WTC11 (cell line): ENCODE results near the gene THSD4. TPM values are rescaled to one million over a fixed set of nuclear protein-coding genes. Genes with fewer than 3 reads are reported as not detected.

Source experiments
- ATAC-seq: fragments of 200-7000 bp; cut with Tn5 transposase; 2 replicates; pipeline ENCODE4 v1.10.0; 2021; ENCODE audit warnings: mild to moderate bottlenecking, moderate library complexity
- CTCF ChIA-PET: fragments of 300-600 bp; sonication (Branson Sonifier 250); formaldehyde crosslinking; loops from one replicate; lab custom pipeline; 2021; ENCODE audit warnings: antibody characterized with exemption; lab: Charles Lee
- POLR2A ChIA-PET: fragments of 350-600 bp; sonication (Branson Sonifier 250); formaldehyde crosslinking; loops from one replicate; lab custom pipeline; 2021; ENCODE audit warnings: antibody characterized with exemption; lab: Charles Lee
- DNase-seq: peaks from one replicate; pipeline ENCODE4 v3.0.0; 2021; ENCODE audit warnings: low spot score
- H3K27ac Mint-ChIP-seq: 2 replicates; pipeline ENCODE4 v1.8.0; 2021; ENCODE audit warnings: mixed read lengths
- H3K27me3 Mint-ChIP-seq: 2 replicates; pipeline ENCODE4 v1.8.0; 2021; ENCODE audit warnings: low read depth, mild to moderate bottlenecking, moderate library complexity, mixed read lengths
- H3K36me3 Mint-ChIP-seq: 2 replicates; pipeline ENCODE4 v1.8.0; 2021; ENCODE audit warnings: mixed read lengths
- H3K4me1 Mint-ChIP-seq: 2 replicates; pipeline ENCODE4 v1.8.0; 2022; ENCODE audit warnings: mixed read lengths
- H3K4me3 Mint-ChIP-seq: 2 replicates; pipeline ENCODE4 v1.8.0; 2021; ENCODE audit warnings: mild to moderate bottlenecking, moderate library complexity, mixed read lengths
- H3K9me3 Mint-ChIP-seq: 2 replicates; pipeline ENCODE4 v1.8.0; 2021; ENCODE audit warnings: mixed read lengths
- CREM ChIP-seq: sonication (generic); formaldehyde crosslinking; IDR thresholded peaks from 2 replicates; pipeline ENCODE4 v1.8.1; 2022; ENCODE audit warnings: mild to moderate bottlenecking, missing genetic modification reagents, moderate library complexity
- ELF4 ChIP-seq: sonication (generic); formaldehyde crosslinking; IDR thresholded peaks from 2 replicates; pipeline ENCODE4 v1.8.1; 2022; ENCODE audit warnings: low read depth, mild to moderate bottlenecking, moderate library complexity, missing genetic modification reagents
- EMX1 ChIP-seq: fragments of 250-450 bp; sonication (Bioruptor Pico); IDR thresholded peaks from 2 replicates; pipeline ENCODE4 v1.8.0; 2021; ENCODE audit warnings: mild to moderate bottlenecking
- ETV6 ChIP-seq: sonication (generic); formaldehyde crosslinking; IDR thresholded peaks from 2 replicates; pipeline ENCODE4 v1.8.1; 2022; ENCODE audit warnings: mild to moderate bottlenecking, missing genetic modification reagents
- FOXJ3 ChIP-seq: sonication (generic); formaldehyde crosslinking; IDR thresholded peaks from 2 replicates; pipeline ENCODE4 v1.9.0; 2021; ENCODE audit warnings: missing genetic modification reagents, mild to moderate bottlenecking, borderline replicate concordance
- GABPB1 ChIP-seq: sonication (generic); formaldehyde crosslinking; IDR thresholded peaks from 2 replicates; pipeline ENCODE4 v1.8.1; 2023; ENCODE audit warnings: mild to moderate bottlenecking, missing genetic modification reagents
- GTF2I ChIP-seq: fragments of 250-450 bp; sonication (Bioruptor Pico); conservative IDR thresholded peaks from 2 replicates; pipeline ENCODE4 v1.4.0; 2021; ENCODE audit warnings: mild to moderate bottlenecking
- HMGA2 ChIP-seq: fragments of 250-450 bp; sonication (Bioruptor Pico); IDR thresholded peaks from 2 replicates; pipeline ENCODE4 v1.4.0; 2021; ENCODE audit warnings: mild to moderate bottlenecking, moderate library complexity
- KAT7 ChIP-seq: sonication (generic); formaldehyde crosslinking; IDR thresholded peaks from 2 replicates; pipeline ENCODE4 v1.8.1; 2023; ENCODE audit warnings: missing genetic modification reagents, mild to moderate bottlenecking, borderline replicate concordance
- MYBL2 ChIP-seq: sonication (generic); formaldehyde crosslinking; IDR thresholded peaks from 2 replicates; pipeline ENCODE4 v1.8.1; 2023; ENCODE audit warnings: mild to moderate bottlenecking, moderate library complexity, missing genetic modification reagents
- NFYB ChIP-seq: sonication (generic); formaldehyde crosslinking; conservative IDR thresholded peaks from 2 replicates; pipeline ENCODE4 v1.8.0; 2022; ENCODE audit warnings: low read depth, missing genetic modification reagents
- OVOL2 ChIP-seq: fragments of 250-450 bp; sonication (Bioruptor Pico); IDR thresholded peaks from 2 replicates; pipeline ENCODE4 v1.9.0; 2021; ENCODE audit warnings: mild to moderate bottlenecking, borderline replicate concordance
- TCF7 ChIP-seq: sonication (generic); formaldehyde crosslinking; IDR thresholded peaks from 2 replicates; pipeline ENCODE4 v1.8.0; 2022; ENCODE audit warnings: mild to moderate bottlenecking, low read depth, missing genetic modification reagents, moderate library complexity
- TEAD4 ChIP-seq: sonication (generic); formaldehyde crosslinking; IDR thresholded peaks from 2 replicates; pipeline ENCODE4 v1.8.0; 2022; ENCODE audit warnings: mild to moderate bottlenecking, missing genetic modification reagents
- ZNF121 ChIP-seq: sonication (generic); formaldehyde crosslinking; IDR thresholded peaks from 2 replicates; pipeline ENCODE4 v1.8.0; 2023; ENCODE audit warnings: missing genetic modification reagents
- ZNF219 ChIP-seq: sonication (generic); formaldehyde crosslinking; IDR thresholded peaks from 2 replicates; pipeline ENCODE4 v1.8.0; 2023; ENCODE audit warnings: missing genetic modification reagents, mild to moderate bottlenecking, borderline replicate concordance
- ZNF317 ChIP-seq: sonication (generic); formaldehyde crosslinking; IDR thresholded peaks from 2 replicates; pipeline ENCODE4 v1.8.1; 2023; ENCODE audit warnings: low read depth, mild to moderate bottlenecking, moderate library complexity, missing genetic modification reagents, borderline replicate concordance
- ZNF396 ChIP-seq: fragments of 250-450 bp; sonication (Bioruptor Pico); IDR thresholded peaks from 2 replicates; pipeline ENCODE4 v1.8.0; 2021; ENCODE audit warnings: mild to moderate bottlenecking, moderate library complexity, borderline replicate concordance
- total RNA-seq: library from RNA; stranded (reverse); gene quantifications from 3 replicates; pipeline ENCODE4 v1.2.3, GENCODE V29; 2021
- TF ChIP-seq, protein P1 (sequence below): sonication (generic); formaldehyde crosslinking; IDR thresholded peaks from 2 replicates; pipeline ENCODE4 v1.8.1; 2022; ENCODE audit warnings: mild to moderate bottlenecking, missing genetic modification reagents, moderate library complexity, borderline replicate concordance
- TF ChIP-seq, protein P2 (sequence below): sonication (generic); formaldehyde crosslinking; IDR thresholded peaks from 2 replicates; pipeline ENCODE4 v1.8.1; 2022; ENCODE audit warnings: mild to moderate bottlenecking, moderate library complexity, missing genetic modification reagents
- TF ChIP-seq, protein P3 (sequence below): fragments of 250-450 bp; sonication (Bioruptor Pico); IDR thresholded peaks from 2 replicates; pipeline ENCODE4 v1.9.0; 2021; ENCODE audit warnings: moderate library complexity, mild to moderate bottlenecking, inconsistent platforms, borderline replicate concordance
- TF ChIP-seq, protein P4 (sequence below): fragments of 200-600 bp; IDR thresholded peaks from 2 replicates; pipeline ENCODE4 v1.8.0; 2022; ENCODE audit warnings: antibody characterized with exemption
- TF ChIP-seq, protein P5 (sequence below): sonication (generic); formaldehyde crosslinking; IDR thresholded peaks from 2 replicates; pipeline ENCODE4 v1.8.1; 2023; ENCODE audit warnings: mild to moderate bottlenecking, moderate library complexity, missing genetic modification reagents
- TF ChIP-seq, protein P6 (sequence below): fragments of 250-450 bp; sonication (Bioruptor Pico); IDR thresholded peaks from 2 replicates; pipeline ENCODE4 v1.8.0; 2021; ENCODE audit warnings: mild to moderate bottlenecking

The THSD4 gene
- total RNA-seq, 1 experiment from 2014 or later, result 7.8 TPM

DNA sequence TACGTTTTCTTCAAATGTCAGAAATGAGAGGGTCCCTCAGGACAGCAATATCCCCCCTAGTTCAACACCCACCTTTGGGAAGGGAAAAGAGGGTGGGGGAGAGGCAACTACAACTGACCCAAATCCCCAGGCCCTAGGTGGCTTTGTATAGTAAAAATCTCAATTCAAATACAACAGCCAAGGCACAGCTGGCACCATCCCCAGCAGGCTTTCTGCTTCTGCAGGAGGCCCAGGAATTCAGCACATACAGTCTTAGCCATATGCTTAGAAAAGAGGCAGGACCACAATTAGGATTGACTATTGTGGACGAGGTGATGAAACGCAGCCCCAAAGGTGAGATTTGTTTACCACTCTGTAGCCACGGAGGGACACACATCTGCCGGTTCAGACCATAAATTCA, 710.9 kb downstream of the THSD4 start:
- peaks cover 23% of the 10 kb centered on the region for H3K4me1 Mint-ChIP-seq
- CTCF ChIA-PET, result interaction anchor here (1.0 to 1.9 kb wide), 3 partner anchors 11 to 330 kb away, joined by 3 to 6 read pairs (median 5); no protein-coding TSS in a partner anchor
- POLR2A ChIA-PET, result no interaction called here
- no peak overlapping the region for H3K27ac Mint-ChIP-seq
- peak; percentile 55 for ATAC-seq
- H3K4me3 Mint-ChIP-seq, result no peak overlapping the region
- TF ChIP-seq, protein P1, sequence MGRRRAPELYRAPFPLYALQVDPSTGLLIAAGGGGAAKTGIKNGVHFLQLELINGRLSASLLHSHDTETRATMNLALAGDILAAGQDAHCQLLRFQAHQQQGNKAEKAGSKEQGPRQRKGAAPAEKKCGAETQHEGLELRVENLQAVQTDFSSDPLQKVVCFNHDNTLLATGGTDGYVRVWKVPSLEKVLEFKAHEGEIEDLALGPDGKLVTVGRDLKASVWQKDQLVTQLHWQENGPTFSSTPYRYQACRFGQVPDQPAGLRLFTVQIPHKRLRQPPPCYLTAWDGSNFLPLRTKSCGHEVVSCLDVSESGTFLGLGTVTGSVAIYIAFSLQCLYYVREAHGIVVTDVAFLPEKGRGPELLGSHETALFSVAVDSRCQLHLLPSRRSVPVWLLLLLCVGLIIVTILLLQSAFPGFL, result no peak
- TF ChIP-seq ZNF219 (CRISPR knock-in tag) (no peak), ZNF396 (no peak), TCF7 (CRISPR knock-in tag) (no peak), KAT7 (CRISPR knock-in tag) (no peak), OVOL2 (CRISPR knock-in tag) (no peak), HMGA2 (CRISPR knock-in tag) (no peak), EMX1 (no peak), GABPB1 (no peak)
- TF ChIP-seq, protein P2, sequence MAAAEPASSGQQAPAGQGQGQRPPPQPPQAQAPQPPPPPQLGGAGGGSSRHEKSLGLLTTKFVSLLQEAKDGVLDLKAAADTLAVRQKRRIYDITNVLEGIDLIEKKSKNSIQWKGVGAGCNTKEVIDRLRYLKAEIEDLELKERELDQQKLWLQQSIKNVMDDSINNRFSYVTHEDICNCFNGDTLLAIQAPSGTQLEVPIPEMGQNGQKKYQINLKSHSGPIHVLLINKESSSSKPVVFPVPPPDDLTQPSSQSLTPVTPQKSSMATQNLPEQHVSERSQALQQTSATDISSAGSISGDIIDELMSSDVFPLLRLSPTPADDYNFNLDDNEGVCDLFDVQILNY (CRISPR knock-in tag), result no peak
- TF ChIP-seq, protein P3, sequence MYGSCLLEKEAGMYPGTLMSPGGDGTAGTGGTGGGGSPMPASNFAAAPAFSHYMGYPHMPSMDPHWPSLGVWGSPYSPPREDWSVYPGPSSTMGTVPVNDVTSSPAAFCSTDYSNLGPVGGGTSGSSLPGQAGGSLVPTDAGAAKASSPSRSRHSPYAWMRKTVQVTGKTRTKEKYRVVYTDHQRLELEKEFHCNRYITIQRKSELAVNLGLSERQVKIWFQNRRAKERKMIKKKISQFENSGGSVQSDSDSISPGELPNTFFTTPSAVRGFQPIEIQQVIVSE, result no peak
- H3K9me3 Mint-ChIP-seq, result peaks cover 17% of the 10 kb centered on the region
- DNase-seq, result no peak
- peaks cover 24% of the 10 kb centered on the region for H3K36me3 Mint-ChIP-seq
- no peaks in the 10 kb centered on the region for H3K27me3 Mint-ChIP-seq

DNA sequence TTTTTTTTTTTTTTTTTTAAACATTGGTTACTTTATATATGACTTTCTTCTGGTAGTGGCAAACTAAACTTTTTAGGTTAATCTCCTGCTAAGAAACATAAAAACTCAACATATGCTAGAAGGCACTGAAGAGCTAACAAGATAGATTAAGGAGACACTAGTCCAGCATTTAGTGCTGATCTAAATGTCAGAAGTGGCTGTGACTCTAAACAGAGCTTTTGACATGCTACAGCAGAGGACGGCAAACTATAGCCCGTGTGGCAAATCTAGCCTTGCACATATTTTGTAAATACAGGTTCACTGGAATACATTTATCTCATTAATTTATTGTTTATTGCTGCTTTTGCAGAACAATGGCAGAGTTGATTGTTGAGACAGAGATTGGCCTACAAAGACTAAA, 715.7 kb downstream of the THSD4 start:
- Mint-ChIP-seq H3K4me3 (no peak overlapping the region), H3K4me1 (peaks cover 14% of the 10 kb centered on the region), H3K9me3 (no peaks in the 10 kb centered on the region), H3K27me3 (no peaks in the 10 kb centered on the region), H3K27ac (no peak overlapping the region), H3K36me3 (peaks cover 9% of the 10 kb centered on the region)
- CTCF ChIA-PET, result interaction anchor here (0.6 to 0.7 kb wide), 4 partner anchors 20 to 30 kb away, joined by 4 to 7 read pairs (median 4); no protein-coding TSS in a partner anchor
- ATAC-seq, result no peak
- no peak for DNase-seq
- POLR2A ChIA-PET, result no interaction called here
- TF ChIP-seq ZNF121, result no peak
- TF ChIP-seq TEAD4 (CRISPR knock-in tag), result no peak
- TF ChIP-seq GTF2I (CRISPR knock-in tag), result no peak
- TF ChIP-seq, protein P4, sequence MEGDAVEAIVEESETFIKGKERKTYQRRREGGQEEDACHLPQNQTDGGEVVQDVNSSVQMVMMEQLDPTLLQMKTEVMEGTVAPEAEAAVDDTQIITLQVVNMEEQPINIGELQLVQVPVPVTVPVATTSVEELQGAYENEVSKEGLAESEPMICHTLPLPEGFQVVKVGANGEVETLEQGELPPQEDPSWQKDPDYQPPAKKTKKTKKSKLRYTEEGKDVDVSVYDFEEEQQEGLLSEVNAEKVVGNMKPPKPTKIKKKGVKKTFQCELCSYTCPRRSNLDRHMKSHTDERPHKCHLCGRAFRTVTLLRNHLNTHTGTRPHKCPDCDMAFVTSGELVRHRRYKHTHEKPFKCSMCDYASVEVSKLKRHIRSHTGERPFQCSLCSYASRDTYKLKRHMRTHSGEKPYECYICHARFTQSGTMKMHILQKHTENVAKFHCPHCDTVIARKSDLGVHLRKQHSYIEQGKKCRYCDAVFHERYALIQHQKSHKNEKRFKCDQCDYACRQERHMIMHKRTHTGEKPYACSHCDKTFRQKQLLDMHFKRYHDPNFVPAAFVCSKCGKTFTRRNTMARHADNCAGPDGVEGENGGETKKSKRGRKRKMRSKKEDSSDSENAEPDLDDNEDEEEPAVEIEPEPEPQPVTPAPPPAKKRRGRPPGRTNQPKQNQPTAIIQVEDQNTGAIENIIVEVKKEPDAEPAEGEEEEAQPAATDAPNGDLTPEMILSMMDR, result no peak
- TF ChIP-seq, protein P5, sequence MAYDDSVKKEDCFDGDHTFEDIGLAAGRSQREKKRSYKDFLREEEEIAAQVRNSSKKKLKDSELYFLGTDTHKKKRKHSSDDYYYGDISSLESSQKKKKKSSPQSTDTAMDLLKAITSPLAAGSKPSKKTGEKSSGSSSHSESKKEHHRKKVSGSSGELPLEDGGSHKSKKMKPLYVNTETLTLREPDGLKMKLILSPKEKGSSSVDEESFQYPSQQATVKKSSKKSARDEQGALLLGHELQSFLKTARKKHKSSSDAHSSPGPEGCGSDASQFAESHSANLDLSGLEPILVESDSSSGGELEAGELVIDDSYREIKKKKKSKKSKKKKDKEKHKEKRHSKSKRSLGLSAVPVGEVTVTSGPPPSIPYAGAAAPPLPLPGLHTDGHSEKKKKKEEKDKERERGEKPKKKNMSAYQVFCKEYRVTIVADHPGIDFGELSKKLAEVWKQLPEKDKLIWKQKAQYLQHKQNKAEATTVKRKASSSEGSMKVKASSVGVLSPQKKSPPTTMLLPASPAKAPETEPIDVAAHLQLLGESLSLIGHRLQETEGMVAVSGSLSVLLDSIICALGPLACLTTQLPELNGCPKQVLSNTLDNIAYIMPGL (CRISPR knock-in tag), result no peak
- no peak for TF ChIP-seq MYBL2 (CRISPR knock-in tag)
- no peak for TF ChIP-seq ZNF317 (CRISPR knock-in tag)
- no peak for TF ChIP-seq ELF4 (CRISPR knock-in tag)
- TF ChIP-seq ETV6 (CRISPR knock-in tag), result no peak
- no peak for TF ChIP-seq CREM
- TF ChIP-seq FOXJ3 (CRISPR knock-in tag), result no peak
- TF ChIP-seq, protein P6, sequence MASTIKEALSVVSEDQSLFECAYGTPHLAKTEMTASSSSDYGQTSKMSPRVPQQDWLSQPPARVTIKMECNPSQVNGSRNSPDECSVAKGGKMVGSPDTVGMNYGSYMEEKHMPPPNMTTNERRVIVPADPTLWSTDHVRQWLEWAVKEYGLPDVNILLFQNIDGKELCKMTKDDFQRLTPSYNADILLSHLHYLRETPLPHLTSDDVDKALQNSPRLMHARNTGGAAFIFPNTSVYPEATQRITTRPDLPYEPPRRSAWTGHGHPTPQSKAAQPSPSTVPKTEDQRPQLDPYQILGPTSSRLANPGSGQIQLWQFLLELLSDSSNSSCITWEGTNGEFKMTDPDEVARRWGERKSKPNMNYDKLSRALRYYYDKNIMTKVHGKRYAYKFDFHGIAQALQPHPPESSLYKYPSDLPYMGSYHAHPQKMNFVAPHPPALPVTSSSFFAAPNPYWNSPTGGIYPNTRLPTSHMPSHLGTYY (CRISPR knock-in tag), result no peak
- TF ChIP-seq NFYB (CRISPR knock-in tag), result no peak
